GM10248 (cell line): ENCODE results near the gene BANP.
"Not testable (repeated sequence)": the region's sequence is repeated elsewhere in the genome, so short reads cannot be mapped to it uniquely, and the experiment has no call there.

Experiments
- CTCF ChIA-PET: fragments of 300-600 bp; sonication (Branson Sonifier 250); formaldehyde crosslinking; extraction: SDS; loops from one replicate; lab custom pipeline; 2021; ENCODE audit warnings: antibody characterized with exemption; lab: Yijun Ruan, JAX
- POLR2A ChIA-PET: fragments of 350-650 bp; sonication (Branson Sonifier 250); formaldehyde crosslinking; extraction: SDS; loops from one replicate; lab custom pipeline; 2020; ENCODE audit warnings: antibody characterized with exemption; lab: Yijun Ruan, JAX
- DNase-seq: peaks from one replicate; pipeline ENCODE4 v3.0.0; 2012; ENCODE audit errors: extremely low spot score
- TF ChIP-seq, protein P1 (sequence below): IDR thresholded peaks from 2 replicates; pipeline ENCODE4 v1.5.1; 2012; ENCODE audit warnings: mild to moderate bottlenecking, low read depth; ENCODE audit errors: extremely low read depth, missing control alignments, control extremely low read depth

BANP gene

DNA sequence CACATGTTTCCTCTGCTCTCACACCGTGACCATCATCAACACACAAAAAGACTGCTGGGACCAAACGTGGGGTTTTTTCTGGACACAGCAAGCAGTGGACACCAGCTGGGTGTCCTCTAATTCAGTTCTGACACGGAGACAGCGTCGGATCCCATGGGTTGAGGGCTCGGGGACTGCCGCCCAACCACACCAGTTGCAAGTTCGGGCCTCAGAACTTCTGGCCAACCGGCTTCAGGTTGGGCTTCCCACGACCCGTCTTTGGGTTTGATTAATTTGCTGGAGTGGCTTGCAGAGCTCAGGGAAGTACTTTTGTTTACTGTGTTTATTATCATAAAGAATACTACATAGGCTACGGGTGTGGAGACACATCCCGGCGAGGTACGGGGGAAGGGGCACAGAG, 97.8 kb downstream of the BANP start:
- CTCF ChIA-PET, result no interaction called here
- DNase-seq, result no peak
- TF ChIP-seq, protein P1, sequence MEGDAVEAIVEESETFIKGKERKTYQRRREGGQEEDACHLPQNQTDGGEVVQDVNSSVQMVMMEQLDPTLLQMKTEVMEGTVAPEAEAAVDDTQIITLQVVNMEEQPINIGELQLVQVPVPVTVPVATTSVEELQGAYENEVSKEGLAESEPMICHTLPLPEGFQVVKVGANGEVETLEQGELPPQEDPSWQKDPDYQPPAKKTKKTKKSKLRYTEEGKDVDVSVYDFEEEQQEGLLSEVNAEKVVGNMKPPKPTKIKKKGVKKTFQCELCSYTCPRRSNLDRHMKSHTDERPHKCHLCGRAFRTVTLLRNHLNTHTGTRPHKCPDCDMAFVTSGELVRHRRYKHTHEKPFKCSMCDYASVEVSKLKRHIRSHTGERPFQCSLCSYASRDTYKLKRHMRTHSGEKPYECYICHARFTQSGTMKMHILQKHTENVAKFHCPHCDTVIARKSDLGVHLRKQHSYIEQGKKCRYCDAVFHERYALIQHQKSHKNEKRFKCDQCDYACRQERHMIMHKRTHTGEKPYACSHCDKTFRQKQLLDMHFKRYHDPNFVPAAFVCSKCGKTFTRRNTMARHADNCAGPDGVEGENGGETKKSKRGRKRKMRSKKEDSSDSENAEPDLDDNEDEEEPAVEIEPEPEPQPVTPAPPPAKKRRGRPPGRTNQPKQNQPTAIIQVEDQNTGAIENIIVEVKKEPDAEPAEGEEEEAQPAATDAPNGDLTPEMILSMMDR, result no peak
- POLR2A ChIA-PET, result no interaction called here

DNA sequence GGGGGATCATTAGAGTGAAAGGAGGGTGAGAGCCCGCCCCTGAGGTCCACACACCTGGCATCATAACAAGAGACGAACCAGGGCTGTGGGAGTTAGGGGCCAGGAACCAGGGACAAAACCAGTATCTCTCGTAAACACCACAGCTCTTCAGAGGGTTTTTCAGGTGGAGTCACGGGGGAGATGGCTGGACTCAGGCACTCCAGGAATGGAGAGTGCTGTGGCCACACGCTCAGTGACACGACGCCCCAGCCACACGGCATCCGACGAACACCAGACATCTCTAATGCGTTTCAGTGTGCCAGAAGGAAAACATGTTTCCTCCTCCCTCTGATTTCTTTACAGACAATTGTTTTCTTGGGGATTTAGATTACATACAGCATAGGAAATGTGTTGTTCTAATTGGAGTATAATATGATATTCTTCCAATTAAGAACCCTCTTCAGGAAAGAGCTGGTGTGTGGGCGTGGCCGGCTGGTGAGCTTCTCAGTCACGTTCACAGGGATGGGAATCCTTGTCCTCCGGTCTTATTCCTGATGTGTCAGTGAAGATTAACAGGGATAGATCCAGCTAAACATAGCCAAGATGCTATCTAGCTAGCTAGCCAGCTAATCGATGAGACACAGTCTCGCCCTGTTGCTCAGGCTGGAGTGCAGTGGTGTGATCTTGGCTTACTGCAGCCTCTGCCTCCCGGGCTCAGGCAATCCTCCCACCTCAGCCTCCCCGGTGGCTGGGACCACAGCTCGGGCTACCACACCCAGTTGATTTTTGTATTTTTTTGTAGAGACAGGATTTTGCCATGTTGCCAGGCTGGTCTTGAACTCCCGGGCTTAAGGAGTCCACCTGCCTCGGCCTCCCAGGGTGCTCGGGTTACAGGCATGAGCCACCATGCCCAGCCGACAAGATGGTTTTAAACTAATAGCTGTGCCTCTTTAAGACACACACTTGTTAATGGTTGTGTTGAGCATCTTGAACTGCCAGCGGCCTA, 98.6 kb downstream of the BANP start:
- no peak for DNase-seq
- POLR2A ChIA-PET, result no interaction called here
- TF ChIP-seq, protein P1, result no peak
- CTCF ChIA-PET, result no interaction called here

DNA sequence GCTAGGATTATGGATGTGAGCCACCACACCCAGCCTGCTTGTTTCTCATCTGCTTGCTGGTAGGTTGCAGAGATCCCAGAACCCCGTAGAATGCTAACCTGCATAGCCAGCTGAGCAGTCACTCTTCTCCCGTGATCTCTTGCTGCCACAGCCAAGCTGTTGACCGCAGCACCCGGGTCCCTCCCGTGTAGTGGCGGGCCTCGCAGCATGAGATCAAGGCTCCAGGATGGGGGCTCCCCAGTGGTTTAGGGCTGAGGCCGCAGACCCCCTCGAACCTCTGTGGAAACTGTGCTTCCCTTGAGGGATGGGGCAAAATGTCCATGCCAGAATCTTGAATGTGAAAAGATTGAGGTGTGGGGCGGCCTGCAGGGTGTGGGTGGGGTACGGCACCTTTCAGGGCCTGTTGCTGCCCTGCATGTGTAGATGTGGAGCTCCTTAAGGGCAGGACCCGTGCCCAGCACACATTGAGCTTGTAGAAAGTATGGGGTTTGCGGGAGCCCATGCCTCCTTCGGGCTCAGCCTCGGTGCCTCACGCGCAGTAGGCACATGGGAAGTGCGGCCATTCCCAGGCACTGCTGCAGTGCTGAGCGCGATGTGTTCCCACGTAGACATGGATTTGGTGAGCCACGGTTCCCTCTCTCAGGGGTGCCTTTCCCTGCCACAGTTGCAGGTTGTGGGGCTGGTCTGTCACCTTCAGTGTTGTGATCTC, 99.9 kb downstream of the BANP start:
- ChIA-PET POLR2A (no interaction called here), CTCF (no interaction called here)
- no peak for DNase-seq
- TF ChIP-seq, protein P1, result no peak

DNA sequence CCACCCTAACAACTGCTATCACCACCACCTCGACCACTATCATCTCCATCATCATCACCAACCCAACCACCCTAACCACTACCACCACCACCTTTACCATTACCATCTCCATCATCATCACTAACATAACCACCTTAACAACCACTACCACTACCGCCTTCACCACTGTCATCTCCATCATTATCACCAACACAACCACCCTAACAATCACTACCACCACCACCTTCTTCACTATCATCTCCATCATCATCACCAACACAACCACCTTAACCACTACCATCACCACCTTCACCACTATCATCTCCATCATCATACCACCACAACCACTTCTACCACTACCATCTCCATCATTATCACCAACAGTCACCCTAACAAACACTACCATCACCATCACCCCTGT, 101.4 kb downstream of the BANP start:
- ChIA-PET CTCF (no interaction called here), POLR2A (no interaction called here)
- TF ChIP-seq, protein P1, result no peak
- DNase-seq, result no peak

DNA sequence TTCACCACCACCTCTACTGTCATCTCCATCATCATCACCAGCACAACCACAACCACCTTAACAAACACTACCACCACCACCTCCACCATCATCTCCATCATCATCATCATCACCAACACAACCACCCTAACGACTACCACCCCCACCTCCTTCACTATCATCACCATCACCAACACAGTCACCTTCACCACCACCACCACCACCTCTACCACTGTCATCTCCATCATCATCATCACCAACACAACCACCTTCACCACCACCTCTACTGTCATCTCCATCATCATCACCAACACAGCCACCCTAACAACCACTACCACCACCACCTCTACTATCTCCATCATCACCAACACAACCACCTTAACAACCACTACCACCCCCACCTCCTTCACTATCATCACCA, 102.2 kb downstream of the BANP start:
- DNase-seq, CTCF ChIA-PET, POLR2A ChIA-PET: not testable (repeated sequence)

DNA sequence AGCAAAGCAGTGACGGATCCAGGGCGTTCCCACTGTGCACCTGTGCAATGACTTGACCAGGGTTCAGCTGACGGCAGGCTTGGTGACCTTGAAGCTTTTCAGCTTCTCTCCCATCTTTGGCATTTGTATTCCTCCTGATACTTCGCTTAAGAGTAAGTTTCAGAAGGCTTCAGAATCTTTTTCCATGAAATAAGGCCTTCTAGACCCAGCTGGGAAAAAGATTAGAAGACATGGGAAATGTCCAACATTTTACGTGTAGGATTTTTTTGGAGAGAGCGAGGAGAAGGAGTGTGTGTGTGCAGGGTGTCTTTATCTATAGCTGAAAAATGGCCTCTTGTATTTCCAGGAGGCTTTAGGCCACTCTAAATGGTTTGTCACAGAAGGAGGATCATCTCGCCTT, 104.1 kb downstream of the BANP start:
- TF ChIP-seq, protein P1, result no peak
- ChIA-PET POLR2A (no interaction called here), CTCF (interaction anchor here (1.1 kb wide), 1 partner anchor 19 kb away, joined by 3 read pairs; no protein-coding TSS in a partner anchor)
- DNase-seq, result no peak

DNA sequence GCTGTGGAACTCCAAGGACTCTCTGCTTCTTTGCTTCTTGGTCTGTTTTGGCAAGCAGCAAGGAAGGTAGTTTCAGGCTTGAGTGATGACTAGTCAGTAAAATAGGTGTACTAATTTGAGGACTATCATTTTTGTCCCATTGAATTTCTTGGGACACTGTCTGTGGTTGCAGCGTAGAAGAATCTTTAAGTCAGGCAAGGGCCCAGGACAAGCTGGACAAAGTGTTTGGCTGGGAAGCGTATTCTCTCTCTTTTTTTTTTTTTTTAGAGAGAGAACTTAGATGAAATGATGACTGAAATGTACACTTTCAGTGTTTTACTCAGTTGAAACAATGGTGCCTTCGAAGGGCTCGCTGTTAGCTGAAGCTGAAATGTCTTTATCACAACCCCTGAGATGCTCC, 105.0 kb downstream of the BANP start:
- POLR2A ChIA-PET, result no interaction called here
- CTCF ChIA-PET, result interaction anchor here (1.1 kb wide), 1 partner anchor 18 kb away, joined by 3 read pairs; no protein-coding TSS in a partner anchor
- TF ChIP-seq, protein P1, result no peak
- no peak for DNase-seq
